Measurements from ENCODE around the gene MMP14. TPM values are rescaled to one million over a fixed set of nuclear protein-coding genes. Genes with fewer than 3 reads are reported as not detected.

The MMP14 gene
- total and polyA plus RNA-seq, 2 of the 13 experiments (the other 11 are each of a cell fraction or from before 2014, with no cell fraction given) = 5.2 to 9.8 TPM

DNA sequence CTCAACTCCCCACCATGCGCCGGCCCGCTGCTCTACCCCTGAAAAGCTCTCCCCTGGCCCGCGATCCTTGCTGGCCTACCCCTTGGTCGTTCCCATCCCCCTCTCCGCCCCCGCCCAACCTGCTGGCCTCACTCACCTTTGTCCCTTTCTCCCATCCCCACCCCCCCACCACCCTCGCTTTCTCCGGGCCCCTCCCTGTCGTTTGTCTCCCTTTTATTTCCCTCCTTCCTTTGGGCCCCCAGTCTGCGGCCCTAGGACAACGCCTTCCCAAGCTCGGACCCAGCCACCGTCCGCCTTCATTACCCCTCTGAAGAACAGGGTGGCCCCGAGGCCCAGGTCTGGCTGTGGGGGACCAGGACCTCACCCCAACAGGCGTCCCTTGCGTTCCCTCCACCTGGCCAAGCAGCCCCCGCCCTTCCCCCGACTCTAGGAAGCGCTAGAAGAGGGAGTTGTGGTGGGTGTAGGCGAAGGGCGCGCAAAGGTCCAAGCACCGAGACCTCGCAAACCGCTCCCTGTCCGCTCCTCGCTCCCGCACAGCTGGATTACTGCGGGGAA lies 14.3 kb upstream of the MMP14 start (continued):
- TF ChIP-seq, protein P1, sequence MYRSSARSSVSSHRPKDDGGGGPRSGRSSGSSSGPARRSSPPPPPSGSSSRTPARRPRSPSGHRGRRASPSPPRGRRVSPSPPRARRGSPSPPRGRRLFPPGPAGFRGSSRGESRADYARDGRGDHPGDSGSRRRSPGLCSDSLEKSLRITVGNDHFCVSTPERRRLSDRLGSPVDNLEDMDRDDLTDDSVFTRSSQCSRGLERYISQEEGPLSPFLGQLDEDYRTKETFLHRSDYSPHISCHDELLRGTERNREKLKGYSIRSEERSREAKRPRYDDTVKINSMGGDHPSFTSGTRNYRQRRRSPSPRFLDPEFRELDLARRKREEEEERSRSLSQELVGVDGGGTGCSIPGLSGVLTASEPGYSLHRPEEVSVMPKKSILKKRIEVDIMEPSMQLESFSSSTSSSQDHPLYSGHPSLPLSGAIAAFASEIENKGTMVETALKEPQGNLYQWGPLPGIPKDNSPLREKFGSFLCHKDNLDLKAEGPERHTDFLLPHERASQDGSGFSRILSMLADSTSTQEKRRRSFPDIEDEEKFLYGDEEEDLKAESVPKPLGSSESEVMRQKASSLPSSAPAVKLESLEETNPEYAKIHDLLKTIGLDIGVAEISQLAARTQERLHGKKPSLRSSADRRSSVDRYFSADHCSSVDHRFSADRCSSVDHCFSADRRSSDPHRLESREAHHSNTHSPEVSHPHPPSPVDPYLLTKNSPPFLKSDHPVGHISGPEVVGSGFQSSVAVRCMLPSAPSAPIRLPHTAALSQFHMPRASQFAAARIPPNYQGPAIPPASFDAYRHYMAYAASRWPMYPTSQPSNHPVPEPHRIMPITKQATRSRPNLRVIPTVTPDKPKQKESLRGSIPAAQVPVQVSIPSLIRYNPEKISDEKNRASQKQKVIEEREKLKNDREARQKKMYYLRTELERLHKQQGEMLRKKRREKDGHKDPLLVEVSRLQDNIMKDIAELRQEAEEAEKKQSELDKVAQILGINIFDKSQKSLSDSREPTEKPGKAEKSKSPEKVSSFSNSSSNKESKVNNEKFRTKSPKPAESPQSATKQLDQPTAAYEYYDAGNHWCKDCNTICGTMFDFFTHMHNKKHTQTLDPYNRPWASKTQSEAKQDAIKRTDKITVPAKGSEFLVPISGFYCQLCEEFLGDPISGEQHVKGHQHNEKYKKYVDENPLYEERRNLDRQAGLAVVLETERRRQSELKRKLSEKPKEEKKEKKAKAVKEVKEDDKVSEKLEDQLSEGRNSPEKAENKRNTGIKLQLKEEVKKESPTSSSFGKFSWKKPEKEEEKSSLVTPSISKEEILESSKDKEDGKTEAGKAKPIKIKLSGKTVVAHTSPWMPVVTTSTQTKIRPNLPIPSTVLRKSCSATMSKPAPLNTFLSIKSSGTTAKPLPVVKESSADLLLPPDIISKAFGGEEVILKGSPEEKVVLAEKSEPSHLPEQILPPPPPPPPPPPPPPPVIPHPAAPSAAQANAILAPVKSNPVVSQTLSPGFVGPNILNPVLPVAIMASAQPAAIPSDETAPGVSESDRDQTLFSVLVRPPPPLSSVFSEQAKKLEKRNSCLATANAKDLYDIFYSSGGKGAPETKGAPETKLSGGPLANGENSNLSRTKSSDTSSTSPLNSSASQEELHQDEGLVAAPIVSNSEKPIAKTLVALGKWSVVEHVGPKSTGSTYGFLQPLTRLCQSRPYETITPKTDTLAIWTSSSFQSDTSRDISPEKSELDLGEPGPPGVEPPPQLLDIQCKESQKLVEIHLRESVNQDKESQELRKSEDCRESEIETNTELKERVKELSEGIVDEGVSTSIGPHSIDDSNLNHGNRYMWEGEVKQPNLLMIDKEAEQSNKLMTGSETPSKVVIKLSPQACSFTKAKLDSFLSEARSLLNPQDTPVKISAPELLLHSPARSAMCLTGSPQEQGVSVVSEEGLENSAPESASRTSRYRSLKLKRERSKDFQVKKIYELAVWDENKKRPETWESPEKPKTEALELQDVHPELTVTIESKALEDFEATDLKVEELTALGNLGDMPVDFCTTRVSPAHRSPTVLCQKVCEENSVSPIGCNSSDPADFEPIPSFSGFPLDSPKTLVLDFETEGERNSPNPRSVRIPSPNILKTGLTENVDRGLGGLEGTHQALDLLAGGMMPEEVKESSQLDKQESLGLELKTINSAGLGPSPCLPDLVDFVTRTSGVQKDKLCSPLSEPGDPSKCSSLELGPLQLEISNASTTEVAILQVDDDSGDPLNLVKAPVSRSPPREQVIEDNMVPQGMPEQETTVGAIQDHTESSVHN (CRISPR knock-in tag; IDR thresholded peaks at IDR 0.05) = no peak
- TF ChIP-seq KLF16 (CRISPR knock-in tag; IDR thresholded peaks at IDR 0.05) (0 out of 4 replicates have a peak, but pooled peaks of 1 of the 2 experiments have one; percentile 0), PRMT3 (CRISPR knock-in tag; IDR thresholded peaks at IDR 0.05; ENCODE audit: borderline replicate concordance, low read depth) (no peak), SMAD9 (CRISPR knock-in tag; IDR thresholded peaks at IDR 0.05) (0 out of 2 replicates have a peak, but pooled peaks have one; percentile 57), ZBTB4 (CRISPR knock-in tag; IDR thresholded peaks at IDR 0.05; ENCODE audit: borderline replicate concordance) (0 out of 2 replicates have a peak, but pooled peaks have one; percentile 53), ZBTB34 (CRISPR knock-in tag; IDR thresholded peaks at IDR 0.05) (0 out of 2 replicates have a peak, but pooled peaks have one; percentile 11), ZNF550 (CRISPR knock-in tag; IDR thresholded peaks at IDR 0.05; ENCODE audit: borderline replicate concordance) (0 out of 2 replicates have a peak, but pooled peaks have one; percentile 43), EED (CRISPR knock-in tag; IDR thresholded peaks at IDR 0.05) (peak; percentile 91; the same call in 1 of the 2 replicates), HNF4G (IDR thresholded peaks at IDR 0.05; ENCODE audit: borderline replicate concordance, low read depth, low read length) (peak; percentile 26; the same call in 1 of the 2 replicates), HNF4G (CRISPR knock-in tag; IDR thresholded peaks at IDR 0.05; ENCODE audit: borderline replicate concordance, low read depth) (no peak), PCBP1 (IDR thresholded peaks at IDR 0.05; ENCODE audit: borderline replicate concordance, low read depth, low read length) (peak; percentile 91), ZNF691 (CRISPR knock-in tag; IDR thresholded peaks at IDR 0.05; ENCODE audit: borderline replicate concordance, low read depth) (no peak)
- TF ChIP-seq, protein P2, sequence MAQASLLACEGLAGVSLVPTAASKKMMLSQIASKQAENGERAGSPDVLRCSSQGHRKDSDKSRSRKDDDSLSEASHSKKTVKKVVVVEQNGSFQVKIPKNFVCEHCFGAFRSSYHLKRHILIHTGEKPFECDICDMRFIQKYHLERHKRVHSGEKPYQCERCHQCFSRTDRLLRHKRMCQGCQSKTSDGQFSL (CRISPR knock-in tag; IDR thresholded peaks at IDR 0.05) = peak; percentile 45; the same call in 1 of the 2 replicates
